ENCODE data around the gene KREMEN1.

KREMEN1 gene

DNA sequence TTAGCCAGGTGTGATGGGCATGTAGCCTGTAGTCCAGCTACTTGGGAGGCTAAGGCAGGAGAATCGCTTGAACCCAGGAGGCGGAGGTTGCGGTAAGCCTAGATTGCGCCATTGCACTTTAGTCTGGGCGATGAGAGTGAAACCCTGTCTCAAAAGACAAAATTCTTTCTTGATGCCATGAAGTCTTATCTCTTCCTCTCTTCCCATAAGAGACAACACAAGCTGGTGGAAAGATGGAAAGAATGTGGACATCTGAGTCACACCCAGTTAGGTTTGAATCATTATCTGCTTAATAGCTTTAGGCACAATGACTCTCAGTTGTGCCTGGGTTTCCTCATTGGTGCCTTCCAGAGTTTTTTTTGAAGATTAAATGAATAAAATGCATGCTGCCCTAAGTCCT lies 35.3 kb downstream of the KREMEN1 start:
- peak; percentile 67 for DNase-seq (ENCODE audit: low read depth)
- no peak overlapping the region for H3K4me3 ChIP-seq (ENCODE audit: low read length)
- TF ChIP-seq, protein P1, sequence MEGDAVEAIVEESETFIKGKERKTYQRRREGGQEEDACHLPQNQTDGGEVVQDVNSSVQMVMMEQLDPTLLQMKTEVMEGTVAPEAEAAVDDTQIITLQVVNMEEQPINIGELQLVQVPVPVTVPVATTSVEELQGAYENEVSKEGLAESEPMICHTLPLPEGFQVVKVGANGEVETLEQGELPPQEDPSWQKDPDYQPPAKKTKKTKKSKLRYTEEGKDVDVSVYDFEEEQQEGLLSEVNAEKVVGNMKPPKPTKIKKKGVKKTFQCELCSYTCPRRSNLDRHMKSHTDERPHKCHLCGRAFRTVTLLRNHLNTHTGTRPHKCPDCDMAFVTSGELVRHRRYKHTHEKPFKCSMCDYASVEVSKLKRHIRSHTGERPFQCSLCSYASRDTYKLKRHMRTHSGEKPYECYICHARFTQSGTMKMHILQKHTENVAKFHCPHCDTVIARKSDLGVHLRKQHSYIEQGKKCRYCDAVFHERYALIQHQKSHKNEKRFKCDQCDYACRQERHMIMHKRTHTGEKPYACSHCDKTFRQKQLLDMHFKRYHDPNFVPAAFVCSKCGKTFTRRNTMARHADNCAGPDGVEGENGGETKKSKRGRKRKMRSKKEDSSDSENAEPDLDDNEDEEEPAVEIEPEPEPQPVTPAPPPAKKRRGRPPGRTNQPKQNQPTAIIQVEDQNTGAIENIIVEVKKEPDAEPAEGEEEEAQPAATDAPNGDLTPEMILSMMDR (conservative IDR thresholded peaks at IDR 0.05; ENCODE audit: low read length): no peak

DNA sequence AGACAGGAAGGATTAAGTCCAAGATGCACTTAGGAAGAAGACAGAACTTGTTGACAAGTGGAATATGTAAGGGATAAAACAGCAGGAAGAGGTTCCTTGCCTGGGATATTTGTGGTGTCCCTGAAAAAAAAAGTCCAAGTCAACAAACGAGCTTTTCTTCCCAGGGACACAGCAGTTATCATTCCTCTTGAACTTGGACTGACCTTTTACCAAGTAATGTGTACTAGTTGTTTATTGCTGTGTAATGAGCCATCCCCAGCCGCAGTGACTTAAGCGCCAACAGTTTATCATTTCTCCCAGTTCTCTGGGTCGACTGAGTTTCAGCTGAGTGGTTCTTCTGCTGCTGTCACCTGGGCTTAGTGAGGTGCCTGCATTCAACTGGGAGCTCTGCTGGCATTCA lies 37.0 kb downstream of the KREMEN1 start:
- no peak overlapping the region for H3K4me3 ChIP-seq (ENCODE audit: low read length)
- TF ChIP-seq, protein P1 (conservative IDR thresholded peaks at IDR 0.05; ENCODE audit: low read length): no peak
- no peak for DNase-seq (ENCODE audit: low read depth)

DNA sequence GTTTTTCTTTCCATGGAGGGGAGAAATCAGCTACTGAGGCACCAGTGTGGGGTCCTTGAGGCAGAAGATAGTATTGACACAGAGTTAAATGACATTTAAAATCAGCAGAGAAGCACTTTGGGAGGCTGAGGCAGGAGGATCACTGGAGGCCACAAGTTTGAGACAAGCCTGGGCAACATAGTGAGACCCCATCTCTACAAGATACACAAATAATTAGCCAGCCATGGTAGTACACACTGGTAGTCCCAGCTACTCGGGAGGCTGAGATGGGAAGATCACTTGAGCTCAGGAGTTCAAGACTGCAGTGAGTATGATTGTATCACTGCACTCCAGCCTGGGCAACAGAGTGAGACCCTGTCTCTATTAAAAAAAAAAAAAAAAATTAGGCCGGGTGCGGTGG lies 38.1 kb downstream of the KREMEN1 start:
- no peak for DNase-seq (ENCODE audit: low read depth)
- TF ChIP-seq, protein P1 (conservative IDR thresholded peaks at IDR 0.05; ENCODE audit: low read length): no peak
- no peak overlapping the region for H3K4me3 ChIP-seq (ENCODE audit: low read length)

DNA sequence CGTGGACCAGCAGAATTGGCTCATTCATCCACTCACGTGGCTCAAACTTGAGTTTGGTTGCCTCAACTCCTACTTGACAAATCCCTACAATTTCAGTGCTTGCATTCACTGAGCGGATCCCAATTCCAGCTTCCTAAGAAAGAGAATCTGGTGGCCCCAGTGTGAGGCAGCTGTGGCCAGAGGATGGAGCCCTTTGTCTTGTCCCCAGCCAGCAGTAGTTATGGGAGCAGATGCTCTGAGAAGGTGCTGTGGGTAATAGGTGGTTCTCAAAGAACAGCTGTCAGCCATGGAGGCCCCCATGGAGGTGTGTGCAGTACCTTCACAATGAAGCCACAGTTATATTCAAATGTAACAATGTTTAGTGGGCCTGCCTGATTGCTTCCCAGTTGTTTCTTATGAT lies 39.3 kb downstream of the KREMEN1 start:
- DNase-seq (ENCODE audit: low read depth): no peak
- no peak overlapping the region for H3K4me3 ChIP-seq (ENCODE audit: low read length)
- TF ChIP-seq, protein P1 (conservative IDR thresholded peaks at IDR 0.05; ENCODE audit: low read length): 0 out of 2 replicates have a peak, but pooled peaks have one; percentile 2

DNA sequence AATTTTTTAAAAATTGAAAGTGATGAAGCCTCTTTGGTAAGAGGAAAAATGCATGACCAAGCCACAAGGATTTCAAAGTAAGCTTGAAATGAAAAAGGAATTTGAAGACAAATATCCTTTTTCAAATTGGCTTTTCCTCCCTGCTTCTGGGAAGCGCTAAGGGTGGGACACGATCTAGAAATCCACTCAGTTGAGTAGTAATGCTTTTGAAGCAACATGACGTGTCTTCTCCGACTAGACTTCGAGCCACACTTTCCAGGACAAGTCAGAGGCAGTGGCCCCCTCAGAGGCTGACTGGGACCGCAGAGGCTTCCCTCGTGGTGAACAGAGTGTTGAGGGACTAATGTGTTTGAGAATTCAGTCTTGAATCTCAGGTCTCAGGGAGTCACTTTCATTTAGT lies 39.8 kb downstream of the KREMEN1 start:
- H3K4me3 ChIP-seq (ENCODE audit: low read length): no peak overlapping the region
- TF ChIP-seq, protein P1 (conservative IDR thresholded peaks at IDR 0.05; ENCODE audit: low read length): no peak
- DNase-seq (ENCODE audit: low read depth): peak; percentile 50

DNA sequence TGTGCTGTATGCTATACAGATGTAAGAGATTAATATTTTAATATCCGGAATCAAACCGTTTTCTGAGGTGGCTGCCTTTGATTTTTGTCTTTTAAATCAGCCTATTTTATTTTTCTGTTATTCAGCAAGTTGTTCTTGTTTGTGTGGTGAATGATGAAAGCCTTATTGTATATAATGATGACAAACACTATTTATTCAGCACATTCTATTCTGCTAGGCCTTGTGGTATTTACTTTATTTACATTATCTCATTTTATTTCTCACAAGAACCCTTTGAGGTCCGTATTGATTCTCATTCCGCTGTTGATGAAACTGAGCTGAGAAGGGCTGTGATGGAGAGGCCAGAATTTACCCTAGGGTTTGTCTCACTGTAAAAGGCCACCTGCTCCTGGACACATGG lies 40.5 kb downstream of the KREMEN1 start:
- TF ChIP-seq, protein P1 (conservative IDR thresholded peaks at IDR 0.05; ENCODE audit: low read length): no peak
- H3K4me3 ChIP-seq (ENCODE audit: low read length): no peak overlapping the region
- DNase-seq (ENCODE audit: low read depth): no peak

DNA sequence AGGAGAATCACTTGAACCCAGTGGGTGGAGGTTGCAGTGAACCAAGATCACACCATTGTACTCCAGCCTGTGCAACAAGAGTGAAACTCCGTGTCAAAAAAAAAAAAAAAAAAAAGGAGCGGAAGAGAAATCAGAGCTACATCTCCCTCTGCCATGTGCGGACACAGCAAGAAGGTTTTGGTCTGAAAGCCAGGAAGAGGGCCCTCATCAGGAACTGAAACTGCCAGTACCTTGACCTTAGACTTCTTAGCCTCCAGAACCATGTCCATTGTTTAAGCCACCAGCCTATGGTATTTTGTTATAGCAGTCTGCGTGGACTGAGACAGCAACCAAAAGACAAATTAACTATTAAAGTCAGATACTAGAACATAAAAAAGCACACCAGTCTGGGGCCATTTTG lies 41.6 kb downstream of the KREMEN1 start:
- no peak for DNase-seq (ENCODE audit: low read depth)
- H3K4me3 ChIP-seq (ENCODE audit: low read length): no peak overlapping the region
- TF ChIP-seq, protein P1 (conservative IDR thresholded peaks at IDR 0.05; ENCODE audit: low read length): no peak
